Ishikawa (cell line): ENCODE measurements around the gene IL18R1.

ENCODE experiments used
- CEBPB ChIP-seq: IDR thresholded peaks from 2 replicates; pipeline ENCODE4 v1.6.1; 2012
- CREB1 ChIP-seq: IDR thresholded peaks from 2 replicates; pipeline ENCODE4 v1.6.1; 2012; ENCODE audit warnings: low read depth
- EGR1 ChIP-seq: IDR thresholded peaks from 2 replicates; pipeline ENCODE4 v1.6.1; 2012
- EP300 ChIP-seq: IDR thresholded peaks from 2 replicates; pipeline ENCODE4 v1.6.1; 2012; ENCODE audit warnings: borderline replicate concordance
- FOXM1 ChIP-seq: IDR thresholded peaks from 2 replicates; pipeline ENCODE4 v1.6.1; 2012; ENCODE audit warnings: low read depth, borderline replicate concordance
- MAX ChIP-seq: IDR thresholded peaks from 2 replicates; pipeline ENCODE4 v1.6.1; 2012
- NFIC ChIP-seq: IDR thresholded peaks from 2 replicates; pipeline ENCODE4 v1.6.1; 2012
- RAD21 ChIP-seq: IDR thresholded peaks from 2 replicates; pipeline ENCODE4 v1.6.1; 2012; ENCODE audit warnings: low read depth
- REST ChIP-seq: IDR thresholded peaks from 2 replicates; pipeline ENCODE4 v1.6.1; 2012; ENCODE audit warnings: low read depth, mild to moderate bottlenecking
- TAF1 ChIP-seq: IDR thresholded peaks from 2 replicates; pipeline ENCODE4 v1.6.1; 2012; ENCODE audit warnings: low read depth, mild to moderate bottlenecking
- TCF12 ChIP-seq: IDR thresholded peaks from 2 replicates; pipeline ENCODE4 v1.6.1; 2012; ENCODE audit warnings: low read depth
- TEAD4 ChIP-seq: IDR thresholded peaks from 2 replicates; pipeline ENCODE4 v1.6.1; 2012
- USF1 ChIP-seq: IDR thresholded peaks from 2 replicates; pipeline ENCODE4 v1.6.1; 2012
- YY1 ChIP-seq: IDR thresholded peaks from 2 replicates; pipeline ENCODE4 v1.6.1; 2012; ENCODE audit warnings: low read depth
- ZBTB7A ChIP-seq: IDR thresholded peaks from 2 replicates; pipeline ENCODE4 v1.6.1; 2012; ENCODE audit warnings: low read depth

Gene IL18R1

GRCh38 chr2:102313025-102313424, 42.6 kb upstream of the IL18R1 start:
- TF ChIP-seq REST (no peak), TAF1 (no peak), MAX (no peak), YY1 (no peak), EP300 (no peak), CEBPB (no peak), CREB1 (no peak), NFIC (no peak), RAD21 (no peak), ZBTB7A (no peak), USF1 (no peak), TEAD4 (no peak), EGR1 (no peak), FOXM1 (no peak), TCF12 (no peak)

- no peak for TF ChIP-seq RAD21
- no peak for TF ChIP-seq REST
- no peak for TF ChIP-seq FOXM1
- no peak for TF ChIP-seq EP300
- no peak for TF ChIP-seq ZBTB7A
Observed at GRCh38 chr2:102313471-102313870, 42.1 kb upstream of the IL18R1 start.

- TF ChIP-seq TAF1, result no peak
- TF ChIP-seq USF1, result no peak
- TF ChIP-seq ZBTB7A, result no peak
- TF ChIP-seq EP300, result no peak
- TF ChIP-seq CREB1, result no peak
- TF ChIP-seq MAX, result no peak
- TF ChIP-seq EGR1, result no peak
- no peak for TF ChIP-seq TCF12
- no peak for TF ChIP-seq TEAD4
- no peak for TF ChIP-seq CEBPB
- TF ChIP-seq FOXM1, result no peak
- no peak for TF ChIP-seq YY1
- no peak for TF ChIP-seq RAD21
- no peak for TF ChIP-seq REST
Observed at GRCh38 chr2:102313950-102314349, 41.6 kb upstream of the IL18R1 start.

GRCh38 chr2:102315921-102316320, 39.7 kb upstream of the IL18R1 start:
- TF ChIP-seq TCF12 (no peak), USF1 (no peak), EGR1 (no peak), REST (no peak), EP300 (no peak), FOXM1 (no peak), CEBPB (no peak), ZBTB7A (no peak), TEAD4 (no peak), MAX (no peak), TAF1 (no peak), CREB1 (no peak)
